A549 treated with Hydrocortisone at 1 μM for 4 hours (cell line): ENCODE results near the gene HVCN1. TPM values are rescaled to one million over a fixed set of nuclear protein-coding genes. Genes with fewer than 3 reads are reported as not detected.

Experiments used
- total RNA-seq: library from RNA; stranded (reverse); fragments of 200-300 nt; extraction: Qiagen RNA extraction; gene quantifications from 5 replicates; pipeline ENCODE4 v1.2.3, GENCODE V29; 2022

The HVCN1 gene
- total RNA-seq = 0.39 to 0.91 TPM (median 0.62 TPM) in 5 replicates

GRCh38 chr12:110688446-110689280 lies at the start of gene HVCN1:
Gene HVCN1 (minus strand): TSS chr12:110689115. CDS start chr12:110683245, 5,870 bp downstream.

GRCh38 chr12:110613771-110614684 lies 74.9 kb downstream of the HVCN1 start, which contains the start of gene TCTN1:
Gene TCTN1 (plus strand): TSS chr12:110614129. CDS start chr12:110614183, 54 bp downstream.

Other genes starting within 250 kb of the HVCN1 start
- 451 to 688 TPM (median 470 TPM) in 5 replicates for gene ARPC3, start 238.8 kb downstream of the HVCN1 start, total RNA-seq
- gene GPN3, start 220.9 kb downstream of the HVCN1 start, total RNA-seq = 32.4 to 35.2 TPM (median 33.0 TPM) in 5 replicates
- gene FAM216A, start 220.3 kb downstream of the HVCN1 start, total RNA-seq = 18.3 to 21.0 TPM (median 19.9 TPM) in 5 replicates
- 140 to 163 TPM (median 152 TPM) in 5 replicates for gene VPS29, start 187.0 kb downstream of the HVCN1 start, total RNA-seq
- 0.14 to 0.60 TPM (median 0.46 TPM) in 5 replicates for gene RAD9B, start 186.8 kb downstream of the HVCN1 start, total RNA-seq
- gene PPTC7, start 105.8 kb downstream of the HVCN1 start, total RNA-seq = 23.4 to 31.5 TPM (median 28.5 TPM) in 5 replicates
- gene TCTN1, start 75.0 kb downstream of the HVCN1 start, total RNA-seq = 25.0 to 33.2 TPM (median 32.5 TPM) in 5 replicates
- gene PPP1CC, start 53.8 kb upstream of the HVCN1 start, total RNA-seq = 141 to 162 TPM (median 155 TPM) in 5 replicates
- gene CCDC63, start 157.9 kb upstream of the HVCN1 start, total RNA-seq = 0.03 to 0.08 TPM (median 0.06 TPM) in 3 of 5 replicates, not detected in the others
- 0.64 to 1.1 TPM (median 0.84 TPM) in 5 replicates for gene MYL2, start 231.5 kb upstream of the HVCN1 start, total RNA-seq